Fibroblast of pulmonary artery (primary cell): Measurements from ENCODE around the gene SNAPC2.

Experiments
- DNase-seq: peaks from one replicate; pipeline ENCODE4 v3.0.0-alpha.2; 2010; ENCODE audit warnings: low read depth
- H3K4me3 ChIP-seq: replicated peaks from 2 replicates; pipeline ENCODE4 v1.5.1; 2011; ENCODE audit warnings: low read depth, mild to moderate bottlenecking, control low read depth, low read length, moderate library complexity
- TF ChIP-seq, protein P1 (sequence below): IDR thresholded peaks from 2 replicates; pipeline ENCODE4 v1.5.1; 2011; ENCODE audit warnings: mild to moderate bottlenecking, control low read depth, low read length, inconsistent platforms; ENCODE audit errors: missing control alignments

Gene SNAPC2

GRCh38 chr19:7971553-7972520, 51.7 kb downstream of the SNAPC2 start:
- no peak for DNase-seq
- TF ChIP-seq, protein P1, sequence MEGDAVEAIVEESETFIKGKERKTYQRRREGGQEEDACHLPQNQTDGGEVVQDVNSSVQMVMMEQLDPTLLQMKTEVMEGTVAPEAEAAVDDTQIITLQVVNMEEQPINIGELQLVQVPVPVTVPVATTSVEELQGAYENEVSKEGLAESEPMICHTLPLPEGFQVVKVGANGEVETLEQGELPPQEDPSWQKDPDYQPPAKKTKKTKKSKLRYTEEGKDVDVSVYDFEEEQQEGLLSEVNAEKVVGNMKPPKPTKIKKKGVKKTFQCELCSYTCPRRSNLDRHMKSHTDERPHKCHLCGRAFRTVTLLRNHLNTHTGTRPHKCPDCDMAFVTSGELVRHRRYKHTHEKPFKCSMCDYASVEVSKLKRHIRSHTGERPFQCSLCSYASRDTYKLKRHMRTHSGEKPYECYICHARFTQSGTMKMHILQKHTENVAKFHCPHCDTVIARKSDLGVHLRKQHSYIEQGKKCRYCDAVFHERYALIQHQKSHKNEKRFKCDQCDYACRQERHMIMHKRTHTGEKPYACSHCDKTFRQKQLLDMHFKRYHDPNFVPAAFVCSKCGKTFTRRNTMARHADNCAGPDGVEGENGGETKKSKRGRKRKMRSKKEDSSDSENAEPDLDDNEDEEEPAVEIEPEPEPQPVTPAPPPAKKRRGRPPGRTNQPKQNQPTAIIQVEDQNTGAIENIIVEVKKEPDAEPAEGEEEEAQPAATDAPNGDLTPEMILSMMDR, result no peak
- H3K4me3 ChIP-seq, result no peak overlapping the region
